GM06990 (cell line): ENCODE results near the gene TMEM35A.

Experiments used
- DNase-seq: peaks from one replicate; pipeline ENCODE4 v3.0.0-alpha.2; 2011; ENCODE audit not compliant: insufficient read length; ENCODE audit errors: extremely low read depth
- H3K27me3 ChIP-seq: replicated peaks from 2 replicates; pipeline ENCODE4 v1.6.0; 2011; ENCODE audit warnings: low read length; ENCODE audit not compliant: control insufficient read depth, insufficient read depth
- H3K36me3 ChIP-seq: 2 replicates; pipeline ENCODE4 v1.5.1; 2011; ENCODE audit warnings: low read length; ENCODE audit not compliant: control insufficient read depth, insufficient read depth
- H3K4me3 ChIP-seq: replicated peaks from 2 replicates; pipeline ENCODE4 v1.5.1; 2011; ENCODE audit warnings: low read depth, mild to moderate bottlenecking, control low read depth, low read length
- TF ChIP-seq, protein P1 (sequence below): IDR thresholded peaks from 2 replicates; pipeline ENCODE4 v1.5.1; 2011; ENCODE audit warnings: low read length, control low read depth, mild to moderate bottlenecking, inconsistent platforms; ENCODE audit not compliant: insufficient read depth, poor library complexity, severe bottlenecking

Gene TMEM35A

DNA sequence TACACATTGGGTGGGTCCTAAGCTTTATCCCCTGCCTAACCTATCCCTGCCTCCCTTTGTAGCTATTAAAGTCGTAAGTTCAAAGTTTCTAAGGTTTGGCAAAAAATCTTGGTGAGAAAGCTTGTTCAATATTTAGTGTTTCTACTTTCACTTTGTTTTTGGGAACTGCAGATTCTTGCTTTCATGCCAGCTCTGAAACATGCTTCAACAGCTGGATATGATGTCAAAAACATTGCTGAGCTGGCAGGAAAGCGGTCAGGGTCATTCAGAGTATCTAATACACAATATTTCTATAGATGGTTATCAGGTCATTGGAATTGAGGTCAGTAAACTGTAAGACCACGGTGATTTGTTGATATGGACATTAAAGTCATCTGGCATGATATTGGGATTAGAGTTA, 39.0 kb downstream of the TMEM35A start:
- no peak for DNase-seq
- TF ChIP-seq, protein P1, sequence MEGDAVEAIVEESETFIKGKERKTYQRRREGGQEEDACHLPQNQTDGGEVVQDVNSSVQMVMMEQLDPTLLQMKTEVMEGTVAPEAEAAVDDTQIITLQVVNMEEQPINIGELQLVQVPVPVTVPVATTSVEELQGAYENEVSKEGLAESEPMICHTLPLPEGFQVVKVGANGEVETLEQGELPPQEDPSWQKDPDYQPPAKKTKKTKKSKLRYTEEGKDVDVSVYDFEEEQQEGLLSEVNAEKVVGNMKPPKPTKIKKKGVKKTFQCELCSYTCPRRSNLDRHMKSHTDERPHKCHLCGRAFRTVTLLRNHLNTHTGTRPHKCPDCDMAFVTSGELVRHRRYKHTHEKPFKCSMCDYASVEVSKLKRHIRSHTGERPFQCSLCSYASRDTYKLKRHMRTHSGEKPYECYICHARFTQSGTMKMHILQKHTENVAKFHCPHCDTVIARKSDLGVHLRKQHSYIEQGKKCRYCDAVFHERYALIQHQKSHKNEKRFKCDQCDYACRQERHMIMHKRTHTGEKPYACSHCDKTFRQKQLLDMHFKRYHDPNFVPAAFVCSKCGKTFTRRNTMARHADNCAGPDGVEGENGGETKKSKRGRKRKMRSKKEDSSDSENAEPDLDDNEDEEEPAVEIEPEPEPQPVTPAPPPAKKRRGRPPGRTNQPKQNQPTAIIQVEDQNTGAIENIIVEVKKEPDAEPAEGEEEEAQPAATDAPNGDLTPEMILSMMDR: no peak
- Histone ChIP-seq H3K4me3 (no peak overlapping the region), H3K36me3 (no peaks in the 10 kb centered on the region), H3K27me3 (no peaks in the 10 kb centered on the region)

DNA sequence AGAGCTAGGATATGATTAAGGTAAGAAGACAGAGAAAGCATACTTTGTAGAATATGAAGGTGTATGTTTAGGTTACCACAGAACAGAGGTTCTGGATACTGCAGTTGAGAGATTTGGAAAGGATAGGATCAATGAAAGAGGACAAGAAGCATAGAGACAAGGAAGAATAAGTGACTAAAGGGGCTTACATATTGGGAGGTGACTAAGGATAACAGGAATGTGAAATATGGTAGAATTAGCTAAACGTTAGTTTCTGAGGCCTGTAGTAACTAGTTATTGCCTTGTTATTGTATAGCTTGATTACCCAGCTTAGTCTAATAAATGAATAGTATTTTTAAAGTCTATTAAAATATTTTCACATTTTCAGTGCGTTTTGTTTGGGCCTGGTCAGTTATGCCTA, 57.6 kb downstream of the TMEM35A start:
- DNase-seq: no peak
- Histone ChIP-seq H3K36me3 (no peaks in the 10 kb centered on the region; the same call in 1 of the 2 replicates), H3K4me3 (no peak overlapping the region), H3K27me3 (no peaks in the 10 kb centered on the region)
- TF ChIP-seq, protein P1: no peak
